Hepatocyte (in vitro differentiated cells): Measurements from ENCODE around the gene KCNE4.

Experiments
- CTCF ChIP-seq: fragments of 200-600 bp; sonication (generic); IDR thresholded peaks from 2 replicates; pipeline ENCODE4 v1.5.1; 2016; ENCODE audit warnings: antibody characterized with exemption, mild to moderate bottlenecking; ENCODE audit not compliant: poor library complexity
- EZH2 ChIP-seq: fragments of 200-600 bp; sonication (generic); IDR thresholded peaks from 2 replicates; pipeline ENCODE4 v1.6.1; 2016; ENCODE audit warnings: antibody characterized with exemption, mild to moderate bottlenecking, borderline replicate concordance

- no peak for TF ChIP-seq CTCF
- TF ChIP-seq EZH2 = no peak
These were observed 19.1 kb downstream of the KCNE4 start for GRCh38 chr2:223071139-223071538.
